Vein endothelial cell (primary cell): Measurements from ENCODE around the gene PEX5. TPM values are rescaled to one million over a fixed set of nuclear protein-coding genes. Genes with fewer than 3 reads are reported as not detected.

ENCODE experiments used
- total RNA-seq: library from RNA; depleted of rRNA; stranded (reverse); fragments of >200 nt; gene quantifications from 2 replicates; pipeline ENCODE4 v1.2.3, GENCODE V29; 2012

Gene PEX5
- 31.0 and 36.3 TPM in 2 replicates for total RNA-seq

GRCh38 chr12:7189398-7190267, at the start of gene PEX5:
Gene PEX5 (plus strand): TSS chr12:7189686. CDS start chr12:7190378, 692 bp downstream.

Other genes starting within 250 kb of the PEX5 start
- gene RNU7-1, start 245.9 kb upstream of the PEX5 start, total RNA-seq, result not detected in 2 replicates
- gene C12orf57, start 245.7 kb upstream of the PEX5 start, total RNA-seq, result 62.0 and 91.1 TPM in 2 replicates
- gene PTPN6, start 238.3 kb upstream of the PEX5 start, total RNA-seq, result 1.2 and 2.0 TPM in 2 replicates
- 257 and 283 TPM in 2 replicates for gene PHB2, start 219.0 kb upstream of the PEX5 start, total RNA-seq
- 31.0 and 36.5 TPM in 2 replicates for gene EMG1, start 218.8 kb upstream of the PEX5 start, total RNA-seq
- 7.8 and 13.4 TPM in 2 replicates for gene LPCAT3, start 171.2 kb upstream of the PEX5 start, total RNA-seq
- gene C1S, start 129.0 kb upstream of the PEX5 start, total RNA-seq, result 0.48 and 0.98 TPM in 2 replicates
- gene C1R, start 97.2 kb upstream of the PEX5 start, total RNA-seq, result 0.65 and 1.1 TPM in 2 replicates
- gene C1RL, start 80.5 kb upstream of the PEX5 start, total RNA-seq, result 26.7 and 40.5 TPM in 2 replicates
- gene RBP5, start 60.8 kb upstream of the PEX5 start, total RNA-seq, result not detected in 2 replicates
- gene CLSTN3, start 59.3 kb upstream of the PEX5 start, total RNA-seq, result 22.8 and 30.4 TPM in 2 replicates
- not detected in 2 replicates for gene ACSM4, start 114.4 kb downstream of the PEX5 start, total RNA-seq